NCI-H2227 (cell line): ENCODE measurements around the gene BEST2.

Experiments used
- DNase-seq: peaks from one replicate; lab custom pipeline; 2025; ENCODE audit not compliant: unreplicated experiment; lab: John Stamatoyannopoulos, UW

Gene BEST2

GRCh38 chr19:12727745-12728433, 23.7 kb upstream of the BEST2 start:
- DNase-seq = no peak

DNA sequence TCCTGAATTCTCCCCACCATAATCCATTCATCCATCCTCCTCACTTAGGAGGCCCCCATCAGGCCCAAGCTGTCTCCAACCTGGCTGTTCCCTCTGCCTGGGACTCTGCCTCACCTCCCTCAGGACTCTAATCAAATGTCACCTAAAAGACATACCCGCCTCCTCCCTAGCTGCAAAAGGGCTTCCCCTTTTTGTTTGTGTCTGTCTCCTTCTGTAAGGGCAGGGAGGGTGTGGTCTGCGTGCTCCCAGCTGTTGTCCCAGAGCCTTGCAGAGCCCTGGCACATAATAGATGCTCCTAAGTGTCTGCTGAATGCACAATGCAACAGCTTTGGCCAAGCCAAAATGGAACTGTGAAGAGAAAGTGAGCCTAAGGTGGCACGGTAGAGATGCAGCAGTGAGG, 21.5 kb upstream of the BEST2 start:
- DNase-seq = no peak

DNA sequence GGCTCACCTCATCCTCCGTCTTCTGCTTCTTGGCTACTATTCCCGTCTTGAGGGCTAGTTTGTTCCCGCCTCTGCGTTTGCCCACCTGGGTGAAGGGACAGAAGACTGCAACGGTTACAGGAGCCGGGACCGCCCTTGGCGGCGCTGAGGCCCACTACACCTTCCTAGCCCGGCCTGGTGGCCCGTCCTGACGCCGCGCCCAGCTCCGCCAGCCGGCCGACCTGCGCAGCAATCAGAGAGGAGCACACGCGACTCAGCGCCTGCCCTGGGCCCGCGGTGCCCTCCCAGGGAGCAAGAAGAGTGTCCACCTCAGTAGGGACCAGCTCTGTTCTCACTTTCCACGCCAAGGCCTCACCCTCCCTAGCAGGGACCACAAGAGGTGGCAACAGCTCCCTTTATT, 20.3 kb upstream of the BEST2 start:
- no peak for DNase-seq

- DNase-seq = no peak
These were observed 18.0 kb upstream of the BEST2 start for GRCh38 chr19:12733369-12734214.

GRCh38 chr19:12736995-12737834, 14.4 kb upstream of the BEST2 start, which contains the start of gene GET3:
Gene GET3, plus strand, starts transcription at chr19:12737497. Its CDS starts 9 bp downstream, at chr19:12737506.
- DNase-seq = peak; percentile 97

DNA sequence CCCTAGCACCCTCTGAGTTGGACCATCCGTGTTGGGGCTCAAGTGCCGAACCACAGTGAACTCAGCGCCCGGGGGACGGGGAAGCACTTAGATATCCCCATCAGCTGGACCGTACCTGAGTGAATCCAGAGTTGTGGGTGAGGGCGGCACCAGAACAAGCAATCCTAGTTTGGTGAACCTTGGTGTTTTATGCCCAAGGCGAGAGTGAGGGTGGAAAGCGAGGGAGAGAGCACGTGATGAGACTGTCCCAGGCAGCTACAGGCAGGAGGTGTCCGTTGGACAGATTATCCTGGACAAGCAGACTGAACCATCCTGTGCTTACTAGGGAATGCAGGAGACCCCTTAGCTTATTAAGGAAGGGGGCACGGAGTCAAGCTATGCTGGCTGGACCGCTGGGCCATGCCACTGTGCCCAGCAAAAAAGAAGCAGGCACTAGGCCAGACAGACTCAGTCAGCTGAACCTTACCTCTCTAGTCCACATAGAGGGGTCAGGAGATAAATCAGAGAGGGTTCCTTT, 13.7 kb upstream of the BEST2 start:
- no peak for DNase-seq

- DNase-seq = no peak
These were observed 6.3 kb upstream of the BEST2 start for GRCh38 chr19:12745166-12745897.

DNA sequence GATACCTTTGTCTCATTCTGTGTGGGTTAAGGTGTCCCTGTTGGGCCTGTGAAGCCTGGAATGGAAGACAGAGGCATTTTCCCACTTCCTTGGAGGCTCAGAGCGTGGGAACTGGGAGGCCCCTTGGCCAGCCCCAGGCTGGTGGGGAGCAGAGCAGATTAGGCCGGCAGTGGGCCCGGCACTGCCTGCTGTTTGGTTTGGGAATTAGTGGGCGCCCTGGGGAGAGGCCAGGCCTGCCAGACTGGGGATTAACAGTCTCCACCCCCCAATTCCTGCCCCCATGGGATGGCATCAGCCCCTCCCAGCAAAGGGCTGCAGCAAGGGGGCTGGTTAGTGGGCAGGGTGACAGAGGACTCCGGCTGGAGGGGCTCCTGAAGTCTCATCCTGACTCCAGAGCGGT, 3.1 kb upstream of the BEST2 start:
- no peak for DNase-seq

DNA sequence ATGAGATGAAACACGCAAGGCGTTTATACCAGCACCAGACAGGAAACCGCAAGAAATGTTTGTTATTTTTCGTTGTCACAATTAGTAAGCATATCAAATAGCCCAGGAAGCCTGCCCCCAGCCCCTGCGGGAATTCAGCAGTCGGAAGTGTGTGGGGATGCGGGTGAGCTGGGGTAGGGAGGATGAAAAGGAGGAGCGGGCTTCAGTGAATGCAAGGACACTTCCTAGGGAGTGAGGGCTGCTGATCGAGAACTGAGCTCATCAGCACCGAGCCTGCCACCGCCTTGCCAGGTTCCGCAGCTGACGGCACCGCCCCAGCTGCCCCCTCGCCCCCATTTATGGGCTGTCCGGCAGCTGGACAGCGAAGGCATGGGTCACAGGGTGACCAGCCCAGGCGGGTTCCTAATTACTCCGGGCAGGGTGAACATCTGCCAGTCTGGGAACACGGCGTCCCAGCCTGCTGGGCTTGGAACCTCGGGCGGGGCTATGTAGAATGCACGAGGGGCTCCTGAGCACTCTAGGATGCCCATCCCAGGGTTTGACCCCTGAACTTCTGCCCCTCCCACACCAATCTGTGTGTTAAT, 1.6 kb upstream of the BEST2 start:
- peak; percentile 19 for DNase-seq

DNA sequence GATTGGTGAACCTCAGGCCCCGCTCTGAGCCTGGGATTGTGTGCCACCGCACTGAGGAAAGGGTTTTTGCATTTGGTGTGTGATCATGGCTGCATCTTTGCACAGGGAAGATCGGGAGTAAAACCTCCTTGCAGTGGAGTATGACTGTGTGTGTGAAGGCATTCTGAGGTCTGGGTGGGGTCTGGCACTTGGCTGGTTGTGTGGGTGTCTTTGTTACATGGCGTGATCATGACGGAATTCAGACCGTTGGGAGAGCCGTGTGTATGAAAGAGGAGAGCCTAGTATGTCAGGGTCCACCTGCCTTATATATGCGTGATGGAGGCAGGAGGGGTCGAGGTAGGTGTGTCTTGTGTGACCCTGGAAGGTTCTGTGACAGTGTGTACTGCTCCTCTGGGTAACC, 740 bp upstream of the BEST2 start:
- DNase-seq = no peak

DNA sequence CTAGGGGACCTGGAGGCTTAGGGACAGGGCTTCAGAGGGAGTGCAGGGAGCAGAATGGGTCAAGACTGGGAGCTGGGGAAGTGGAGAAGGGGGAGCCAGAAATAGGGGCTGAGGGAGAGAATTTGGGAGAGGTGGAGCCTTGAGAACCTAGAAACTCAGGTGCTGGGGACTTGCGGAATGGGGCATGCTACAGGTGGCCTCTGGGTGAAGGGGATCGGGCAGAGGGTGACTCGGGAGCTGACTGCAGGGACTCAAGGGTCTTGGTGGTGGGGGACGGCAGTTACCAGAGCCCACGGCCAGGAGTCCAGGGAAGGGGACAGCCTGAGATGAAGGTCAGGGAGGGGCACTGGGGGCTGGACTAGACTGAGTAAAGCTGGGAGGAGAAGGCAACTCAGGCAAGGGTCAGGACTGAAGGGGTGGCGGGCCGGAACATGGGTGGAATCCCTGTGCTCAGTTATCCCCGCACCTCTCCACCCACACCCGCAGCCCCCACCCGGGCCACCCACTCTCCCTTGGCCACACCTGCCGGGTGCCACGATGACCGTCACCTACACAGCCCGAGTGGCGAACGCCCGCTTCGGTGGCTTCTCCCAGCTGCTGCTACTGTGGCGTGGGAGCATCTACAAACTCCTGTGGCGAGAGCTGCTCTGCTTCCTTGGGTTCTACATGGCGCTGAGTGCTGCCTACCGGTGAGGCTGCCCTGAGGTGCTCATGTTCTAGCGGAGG, 628 bp downstream of the BEST2 start:
- DNase-seq = no peak

- no peak for DNase-seq
These were observed 3.0 kb downstream of the BEST2 start for GRCh38 chr19:12754465-12755196.

GRCh38 chr19:12756150-12756883, 4.7 kb downstream of the BEST2 start:
- no peak for DNase-seq

GRCh38 chr19:12757544-12758274, 6.1 kb downstream of the BEST2 start:
- peak; percentile 83 for DNase-seq

- DNase-seq = no peak
These were observed 8.1 kb downstream of the BEST2 start for GRCh38 chr19:12759686-12760085.

DNA sequence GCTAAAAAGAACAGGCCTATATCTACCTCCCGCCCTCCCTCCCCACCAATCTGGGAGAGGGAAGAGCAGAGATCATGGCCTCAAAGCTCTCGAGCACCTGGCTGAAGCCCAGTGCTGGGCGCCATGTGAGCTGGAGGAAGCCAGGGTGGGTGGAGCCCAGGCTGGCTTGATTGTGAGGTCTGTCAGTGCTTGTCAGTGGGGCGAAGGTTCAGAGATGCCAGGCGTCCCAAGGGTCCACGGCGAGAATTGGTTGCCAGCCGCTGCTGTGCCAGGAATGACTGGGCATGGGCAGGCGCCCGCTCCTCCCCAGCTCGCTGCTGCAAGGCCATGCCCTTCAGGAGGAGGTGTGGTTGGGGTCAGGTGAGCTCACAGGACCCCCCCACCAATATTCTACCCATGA, 11.5 kb downstream of the BEST2 start:
- no peak for DNase-seq

- DNase-seq = no peak
These were observed 13.1 kb downstream of the BEST2 start for GRCh38 chr19:12764698-12765097.
